GM12873 (cell line): ENCODE measurements around the gene GPR4.

ENCODE experiments used
- TF ChIP-seq, protein P1 (sequence below): IDR thresholded peaks from 2 replicates; pipeline ENCODE4 v1.5.1; 2012; ENCODE audit warnings: low read depth, mild to moderate bottlenecking, moderate library complexity, low read length, control low read depth; ENCODE audit not compliant: insufficient read depth; ENCODE audit errors: missing control alignments

Gene GPR4

DNA sequence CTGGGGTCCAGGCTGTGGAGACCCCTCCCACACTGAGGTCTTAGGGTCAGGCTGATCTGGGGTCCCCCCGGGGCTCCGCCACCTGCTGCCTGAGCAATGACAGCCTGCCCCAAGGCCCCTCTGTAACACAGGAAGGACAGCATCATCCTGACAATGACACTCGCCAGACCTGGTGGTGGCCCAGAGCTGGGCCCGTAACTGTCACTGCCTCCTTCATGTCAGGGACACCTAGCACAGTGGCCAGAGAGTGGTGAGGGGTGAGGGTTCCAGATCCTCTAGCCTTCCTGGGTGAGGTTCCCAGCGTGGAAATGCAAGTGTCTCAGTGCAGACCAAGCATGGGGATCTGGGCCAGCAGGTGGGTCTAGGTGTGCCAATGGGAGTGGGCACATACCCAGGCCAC lies 45.2 kb downstream of the GPR4 start:
- TF ChIP-seq, protein P1, sequence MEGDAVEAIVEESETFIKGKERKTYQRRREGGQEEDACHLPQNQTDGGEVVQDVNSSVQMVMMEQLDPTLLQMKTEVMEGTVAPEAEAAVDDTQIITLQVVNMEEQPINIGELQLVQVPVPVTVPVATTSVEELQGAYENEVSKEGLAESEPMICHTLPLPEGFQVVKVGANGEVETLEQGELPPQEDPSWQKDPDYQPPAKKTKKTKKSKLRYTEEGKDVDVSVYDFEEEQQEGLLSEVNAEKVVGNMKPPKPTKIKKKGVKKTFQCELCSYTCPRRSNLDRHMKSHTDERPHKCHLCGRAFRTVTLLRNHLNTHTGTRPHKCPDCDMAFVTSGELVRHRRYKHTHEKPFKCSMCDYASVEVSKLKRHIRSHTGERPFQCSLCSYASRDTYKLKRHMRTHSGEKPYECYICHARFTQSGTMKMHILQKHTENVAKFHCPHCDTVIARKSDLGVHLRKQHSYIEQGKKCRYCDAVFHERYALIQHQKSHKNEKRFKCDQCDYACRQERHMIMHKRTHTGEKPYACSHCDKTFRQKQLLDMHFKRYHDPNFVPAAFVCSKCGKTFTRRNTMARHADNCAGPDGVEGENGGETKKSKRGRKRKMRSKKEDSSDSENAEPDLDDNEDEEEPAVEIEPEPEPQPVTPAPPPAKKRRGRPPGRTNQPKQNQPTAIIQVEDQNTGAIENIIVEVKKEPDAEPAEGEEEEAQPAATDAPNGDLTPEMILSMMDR = no peak

DNA sequence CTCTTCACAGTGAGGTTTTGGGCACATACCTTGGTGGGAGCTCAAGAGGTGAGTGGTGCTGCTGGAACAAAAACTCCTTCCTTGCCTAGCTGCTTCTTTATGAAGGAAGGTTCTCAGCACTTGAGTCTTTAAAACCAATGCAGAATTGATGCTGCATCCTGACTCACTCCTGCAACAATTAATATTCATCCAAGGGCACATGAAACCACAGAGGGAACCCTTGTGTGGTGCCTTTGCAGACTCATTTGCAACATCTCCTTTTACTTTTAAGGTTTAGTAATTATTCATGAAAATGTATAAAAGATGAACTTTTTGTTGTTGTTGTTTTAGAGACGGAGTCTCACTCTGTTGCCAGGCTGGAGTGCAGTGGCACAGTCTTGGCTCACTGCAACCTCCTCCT lies 47.5 kb downstream of the GPR4 start:
- TF ChIP-seq, protein P1 = no peak

DNA sequence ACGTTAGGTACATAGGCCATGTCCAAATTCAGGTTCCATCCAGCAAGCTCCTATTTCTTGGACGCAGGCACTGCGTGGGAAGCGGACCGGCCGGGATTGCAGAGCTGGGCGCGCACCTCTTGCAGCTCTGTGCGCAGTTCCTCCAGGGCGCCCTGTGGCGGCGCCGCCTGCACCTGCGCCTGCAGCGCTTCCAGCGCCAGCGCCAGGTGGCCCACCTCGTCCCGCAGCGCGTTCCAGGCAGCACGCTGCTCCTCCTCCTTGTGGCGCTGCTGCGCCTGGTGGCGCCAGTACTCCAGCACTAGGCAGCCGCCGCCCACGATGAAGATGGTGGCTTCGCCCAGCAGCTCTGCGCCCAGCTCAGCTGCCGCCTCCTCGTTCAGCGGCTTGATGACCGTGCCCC lies 48.5 kb downstream of the GPR4 start:
- TF ChIP-seq, protein P1 = no peak

DNA sequence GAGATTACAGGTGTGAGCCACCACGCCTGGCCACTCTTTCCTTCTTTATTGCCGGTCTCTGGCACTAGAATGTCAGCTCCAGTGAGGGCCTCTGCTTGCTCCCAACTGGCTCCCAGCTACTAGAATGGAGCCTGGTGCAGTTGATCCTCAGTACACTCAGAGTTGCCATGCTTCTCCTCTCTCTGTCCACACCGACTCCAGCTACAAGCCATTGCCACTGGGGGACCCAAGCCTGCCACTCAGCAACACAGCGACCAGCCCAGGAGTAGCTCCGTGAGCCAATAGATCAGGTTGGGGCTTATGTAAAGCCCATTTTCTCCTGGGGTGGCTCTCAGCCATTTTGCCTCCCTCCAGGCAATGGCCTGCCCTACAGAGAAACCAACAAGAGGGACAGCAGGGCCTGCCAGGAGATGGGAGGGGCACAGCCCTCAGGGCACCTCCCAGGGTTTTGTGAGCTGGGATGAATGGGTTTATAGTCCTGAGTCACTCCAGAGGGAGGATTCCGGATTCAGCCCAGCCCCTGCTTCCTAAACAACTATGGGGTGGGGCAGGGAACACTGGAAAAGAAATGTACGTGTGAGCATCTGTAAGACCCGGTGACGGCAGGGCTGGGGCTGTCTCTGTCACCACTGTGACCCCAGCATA lies 53.9 kb downstream of the GPR4 start:
- TF ChIP-seq, protein P1 = no peak

DNA sequence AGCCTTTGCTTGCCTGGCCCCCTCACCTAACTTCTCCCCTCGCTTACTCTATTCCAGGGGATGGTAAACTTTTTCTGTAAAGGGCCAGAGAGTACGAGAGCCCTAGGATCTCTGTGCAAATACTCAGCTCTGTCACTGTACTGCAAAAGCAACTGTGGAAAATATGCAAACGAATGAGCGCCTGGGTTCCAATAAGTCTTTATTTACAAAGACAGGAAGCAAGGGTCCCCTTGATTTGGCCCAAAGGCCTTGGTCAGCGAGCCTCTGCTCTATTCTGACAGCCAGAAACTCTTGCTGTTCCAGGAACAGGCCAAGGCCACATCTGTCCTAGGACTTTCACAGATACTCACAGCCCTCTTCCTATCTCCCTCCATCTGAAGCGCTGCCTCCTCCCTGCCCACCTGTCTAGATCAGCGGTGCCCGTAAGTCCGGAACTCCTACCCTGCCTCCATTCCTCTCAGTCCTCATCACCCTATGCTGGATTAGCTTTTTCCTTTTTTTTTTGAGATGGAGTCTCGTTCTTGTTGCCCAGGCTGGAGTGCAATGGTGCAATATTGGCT lies 54.7 kb downstream of the GPR4 start:
- TF ChIP-seq, protein P1 = no peak

DNA sequence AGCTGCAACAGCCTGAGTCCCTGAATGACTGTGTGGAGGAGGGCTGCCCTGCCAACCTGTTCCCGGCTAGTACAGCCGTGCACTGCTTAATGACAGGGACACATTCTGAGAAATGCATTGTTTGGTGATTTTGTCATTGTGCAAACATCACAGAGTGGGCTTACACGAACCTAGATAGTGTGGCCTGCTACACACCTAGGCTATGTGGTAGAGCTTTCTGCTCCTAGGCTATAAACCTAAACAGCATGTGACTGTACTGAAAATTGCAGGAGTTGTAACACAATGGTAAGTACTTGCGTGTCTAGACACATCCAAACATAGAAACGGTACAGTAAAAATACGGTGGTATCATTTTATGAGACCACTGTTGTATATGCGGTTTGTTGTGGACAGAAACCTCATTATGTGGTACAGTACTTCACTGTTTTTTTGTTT lies 59.8 kb downstream of the GPR4 start:
- TF ChIP-seq, protein P1 = no peak
